Right cardiac atrium (tissue), 5 donors: ENCODE data around the gene PDLIM5. TPM values are rescaled to one million over a fixed set of nuclear protein-coding genes. Genes with fewer than 3 reads are reported as not detected.
A peak's percentile ranks its signal among the peaks of the same experiment; 100 is the strongest.
"Not testable (repeated sequence)": the region's sequence is repeated elsewhere in the genome, so short reads cannot be mapped to it uniquely, and the experiment has no call there.

Experiments used
- ATAC-seq, 2 donors: fragments of 200-7000 bp; cut with Tn5 transposase; one replicate each; pipeline versions ENCODE4 v1.8.0 to v1.9.1; 2020; ENCODE audit warnings: moderate library complexity in 2 of 2, mild to moderate bottlenecking in 1 of 2
- DNase-seq, 3 donors: peaks; one replicate each; pipeline ENCODE4 v3.0.0-alpha.2; 2020
- H3K27ac ChIP-seq: one replicate; pipeline ENCODE4 v1.5.1; 2013; ENCODE audit warnings: mild to moderate bottlenecking, low read length, control low read depth, moderate library complexity
- H3K27me3 ChIP-seq: one replicate; pipeline ENCODE4 v1.6.1; 2013; ENCODE audit not compliant: control insufficient read depth, insufficient read depth
- H3K4me1 ChIP-seq: one replicate; pipeline ENCODE4 v1.6.1; 2013; ENCODE audit warnings: low read length; ENCODE audit not compliant: control insufficient read depth, insufficient read depth
- H3K4me3 ChIP-seq: one replicate; pipeline ENCODE4 v1.5.1; 2013; ENCODE audit warnings: low read length, control low read depth
- H3K9me3 ChIP-seq: one replicate; pipeline ENCODE4 v1.6.1; 2013; ENCODE audit warnings: low read length; ENCODE audit not compliant: control insufficient read depth
- WGBS: extraction: QIAGEN DNeasy Blood & Tissue Kit; methylation state at CpG from one replicate; pipeline ENCODE4 v1.1.7; 2013; 5-methylcytosine and 5-hydroxymethylcytosine counted together
- intact Hi-C, 4 donors: fragments of 100-400 bp; cut with DNase I; formaldehyde crosslinking; loops; one replicate each; pipeline versions ENCODE4 v1.11.0 to v1.14.0; 2022 to 2023
- polyA plus RNA-seq: library from polyadenylated mRNA; stranded (reverse); fragments of 200-250 nt; gene quantifications from one replicate; pipeline ENCODE4 v1.2.3, GENCODE V29; 2013
- total RNA-seq, 4 donors: library from RNA; stranded (reverse); fragmentation: NEBNext Ultra II Directional; extraction: Animal tissue kit (Norgen Biotek cat#: 25700); gene quantifications; one replicate each; pipeline ENCODE4 v1.2.1, GENCODE V29; 2021
- donor health status: healthy with polysubstance abuse.
- donor health status: DM: no; HTN: yes; CAD: no.
- donor health status: DM: no; HTN: no; CAD: no.
- donor health status: DM: no; HTN: yes; CAD: no; lungs with severe emphysema.
- donor health status: DM: yes; HTN: yes; CAD: no.

The PDLIM5 gene
- total and polyA plus RNA-seq, 5 donors, result 407 to 778 (median 528) TPM

DNA sequence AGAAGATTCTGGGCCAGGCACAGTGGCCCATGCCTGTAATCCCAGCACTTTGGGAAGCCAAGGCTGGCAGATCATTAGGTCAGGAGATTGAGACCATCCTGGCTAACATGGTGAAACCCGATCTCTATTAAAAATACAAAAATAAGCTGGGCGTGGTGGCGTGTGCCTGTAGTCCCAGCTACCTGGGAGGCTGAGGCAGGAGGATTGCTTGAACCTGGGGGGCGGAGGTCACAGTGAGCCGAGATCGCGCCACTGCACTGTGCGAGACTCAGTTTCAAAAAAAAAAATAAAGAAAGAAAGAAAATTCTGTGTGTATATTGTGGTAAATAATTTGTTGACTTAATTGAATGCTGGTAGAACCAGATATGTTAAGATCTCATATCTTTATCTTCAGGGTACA, 177.3 kb downstream of the PDLIM5 start:
- H3K4me1 ChIP-seq, H3K27ac ChIP-seq, H3K27me3 ChIP-seq, H3K9me3 ChIP-seq, DNase-seq, H3K4me3 ChIP-seq, ATAC-seq: not testable (repeated sequence)
- 98% methylated on average over 8 of the region's 8 CpGs for WGBS
- intact Hi-C loops, result loop anchor here in 1 of 4 donors (10.0 kb wide), 1 partner anchor 486 kb away; no protein-coding TSS in a partner anchor

DNA sequence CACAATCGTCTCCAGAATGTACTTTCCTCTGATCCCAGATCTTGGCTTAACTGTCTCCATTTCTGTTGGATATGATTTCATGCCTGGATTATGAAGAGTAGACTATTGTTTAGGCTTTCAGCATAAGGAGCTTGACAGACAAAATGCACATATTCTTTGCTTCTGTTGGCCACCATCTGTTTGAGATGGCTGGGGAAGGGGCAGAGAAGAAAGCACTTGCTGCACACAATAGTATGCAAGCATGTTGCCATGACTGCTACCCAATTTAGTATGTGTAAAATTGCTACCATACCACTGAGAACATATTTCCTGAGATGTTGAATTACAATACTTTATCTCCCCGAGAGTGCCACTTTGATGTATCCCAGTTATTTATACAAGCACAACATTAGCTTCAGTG, 178.1 kb downstream of the PDLIM5 start:
- Histone ChIP-seq H3K4me1 (no peaks in the 10 kb centered on the region), H3K9me3 (no peaks in the 10 kb centered on the region), H3K27ac (no peak overlapping the region), H3K4me3 (no peak overlapping the region), H3K27me3 (no peaks in the 10 kb centered on the region)
- intact Hi-C loops, result loop anchor here in 1 of 4 donors (10.0 kb wide), 1 partner anchor 485 kb away; no protein-coding TSS in a partner anchor
- no peak for ATAC-seq
- WGBS, result 64% methylated on average over 2 of the region's 2 CpGs
- DNase-seq, result no peak

DNA sequence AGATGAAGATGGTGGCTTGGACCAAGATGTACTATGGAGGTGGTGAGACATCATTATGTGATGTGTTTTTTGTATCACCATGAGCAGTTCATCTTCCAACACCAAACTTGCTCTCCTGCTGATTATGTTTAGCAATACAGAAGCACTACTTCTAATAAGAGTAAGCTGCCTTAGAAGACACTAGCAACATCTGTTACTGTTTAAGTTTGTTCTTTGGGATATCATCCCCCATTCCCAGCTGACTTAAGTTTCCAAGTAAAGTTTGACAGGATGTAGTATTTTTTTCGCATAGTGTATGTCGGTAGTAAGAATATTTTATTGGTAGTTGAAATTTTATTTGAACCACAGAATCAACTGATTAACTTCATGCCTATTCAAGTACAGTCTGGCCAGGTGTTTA, 182.5 kb downstream of the PDLIM5 start:
- no peak for ATAC-seq
- Histone ChIP-seq H3K9me3 (no peaks in the 10 kb centered on the region), H3K27me3 (no peaks in the 10 kb centered on the region), H3K4me1 (no peaks in the 10 kb centered on the region), H3K4me3 (no peak overlapping the region), H3K27ac (no peak overlapping the region)
- DNase-seq, result no peak
- 82% methylated on average over 2 of the region's 2 CpGs for WGBS
- intact Hi-C loops, result no loop called here

DNA sequence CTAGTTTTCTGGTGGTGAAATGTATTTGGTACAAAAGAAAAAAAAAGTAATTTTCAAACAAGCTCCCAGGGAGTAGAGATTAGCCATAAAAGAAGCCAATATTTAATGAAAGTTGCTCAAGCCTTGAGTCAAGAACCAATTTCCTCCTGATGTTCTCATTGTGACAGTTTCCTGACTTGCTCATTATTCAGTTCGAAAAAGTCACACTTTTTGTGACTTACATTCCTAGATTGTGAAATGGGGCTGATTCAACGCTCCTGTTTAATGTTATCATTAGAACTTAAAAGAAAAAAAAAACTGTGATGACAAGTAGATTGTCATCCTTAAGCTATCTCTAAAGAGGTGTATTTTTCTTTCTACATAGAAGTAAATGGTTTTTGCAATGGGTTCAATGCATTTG, 183.4 kb downstream of the PDLIM5 start:
- no peak overlapping the region for H3K4me3 ChIP-seq
- WGBS, result 73% methylated on average over 2 of the region's 2 CpGs

DNA sequence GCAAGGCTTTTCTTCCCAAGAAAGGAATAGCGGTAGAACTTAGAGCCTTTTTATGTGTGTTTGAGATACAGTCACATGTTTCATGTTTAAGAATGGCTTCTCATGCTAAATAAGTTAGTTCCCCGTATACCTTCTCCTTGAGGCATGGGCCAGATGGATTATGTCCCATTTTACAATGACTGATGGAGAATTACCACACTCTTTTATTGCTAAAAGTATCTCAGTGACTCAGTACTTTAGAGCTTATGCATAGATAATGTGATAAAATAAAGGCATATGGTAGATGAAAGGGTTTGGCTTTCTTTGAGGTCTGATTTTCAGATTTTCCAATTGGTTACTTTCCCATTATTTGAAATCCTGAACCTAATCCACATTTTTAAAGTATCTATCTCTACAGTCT, 184.3 kb downstream of the PDLIM5 start:
- no peaks in the 10 kb centered on the region for H3K4me1 ChIP-seq

More for the DNA sequence above, 183.4 kb downstream of the PDLIM5 start:
- intact Hi-C loops, result no loop called here
- H3K9me3 ChIP-seq, result no peaks in the 10 kb centered on the region
- H3K27ac ChIP-seq, result no peak overlapping the region
- no peaks in the 10 kb centered on the region for H3K4me1 ChIP-seq
- DNase-seq (no peak), ATAC-seq (no peak)
- H3K27me3 ChIP-seq, result no peaks in the 10 kb centered on the region

DNA sequence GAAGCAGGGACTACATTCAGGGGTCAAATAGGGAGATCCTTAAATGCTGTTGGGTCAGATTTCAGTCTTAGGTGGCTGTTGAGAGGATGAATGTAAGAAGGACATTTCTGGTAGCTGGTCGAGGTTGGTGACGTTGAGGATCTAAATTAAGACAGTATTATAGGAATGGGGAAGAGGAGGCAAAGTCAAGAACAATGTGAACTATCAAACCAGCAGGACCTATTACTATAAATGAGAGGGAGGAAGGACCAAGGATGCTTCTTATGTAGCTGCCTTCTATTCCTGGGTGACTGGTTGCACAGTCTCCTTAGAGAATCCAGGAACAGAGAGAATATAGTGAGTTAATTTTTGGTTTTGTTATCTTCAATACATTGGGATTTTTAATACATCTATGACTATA, 187.6 kb downstream of the PDLIM5 start:
- Histone ChIP-seq H3K4me3 (no peak overlapping the region), H3K9me3 (no peaks in the 10 kb centered on the region), H3K27ac (no peak overlapping the region), H3K4me1 (no peaks in the 10 kb centered on the region), H3K27me3 (no peaks in the 10 kb centered on the region)
- DNase-seq (no peak), ATAC-seq (peak; percentile 25 to 30)
- intact Hi-C loops, result no loop called here
- 63% methylated on average over 2 of the region's 2 CpGs for WGBS

More for the DNA sequence above, 184.3 kb downstream of the PDLIM5 start:
- DNase-seq, result no peak
- H3K27ac ChIP-seq, result no peak overlapping the region
- intact Hi-C loops, result no loop called here
- H3K27me3 ChIP-seq, result no peaks in the 10 kb centered on the region
- 89% methylated on average over 2 of the region's 2 CpGs for WGBS
- no peak overlapping the region for H3K4me3 ChIP-seq
- ATAC-seq, result peak in 1 of 2 donors; percentile 6
- no peaks in the 10 kb centered on the region for H3K9me3 ChIP-seq

DNA sequence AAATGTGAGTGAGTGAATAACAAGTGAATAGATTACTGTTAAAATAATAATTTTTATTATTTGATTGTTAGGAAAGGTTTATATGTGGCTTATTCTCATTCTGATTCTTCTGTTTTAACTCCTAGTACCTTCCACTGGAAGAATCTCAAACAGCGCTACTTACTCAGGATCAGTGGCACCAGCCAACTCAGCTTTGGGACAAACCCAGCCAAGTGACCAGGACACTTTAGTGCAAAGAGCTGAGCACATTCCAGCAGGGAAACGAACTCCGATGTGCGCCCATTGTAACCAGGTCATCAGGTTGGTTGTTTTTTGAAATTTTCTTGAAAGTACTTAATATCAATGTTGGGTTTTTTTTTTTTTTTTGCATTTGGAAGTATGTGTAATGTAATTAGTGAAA, 188.4 kb downstream of the PDLIM5 start:
- intact Hi-C loops, result no loop called here
- no peak overlapping the region for H3K4me3 ChIP-seq
- no peaks in the 10 kb centered on the region for H3K4me1 ChIP-seq
- no peak overlapping the region for H3K27ac ChIP-seq
- DNase-seq, result no peak
- H3K9me3 ChIP-seq, result no peaks in the 10 kb centered on the region
- peak in 1 of 2 donors; percentile 65 for ATAC-seq
- 71% methylated on average over 4 of the region's 4 CpGs for WGBS
- H3K27me3 ChIP-seq, result no peaks in the 10 kb centered on the region

DNA sequence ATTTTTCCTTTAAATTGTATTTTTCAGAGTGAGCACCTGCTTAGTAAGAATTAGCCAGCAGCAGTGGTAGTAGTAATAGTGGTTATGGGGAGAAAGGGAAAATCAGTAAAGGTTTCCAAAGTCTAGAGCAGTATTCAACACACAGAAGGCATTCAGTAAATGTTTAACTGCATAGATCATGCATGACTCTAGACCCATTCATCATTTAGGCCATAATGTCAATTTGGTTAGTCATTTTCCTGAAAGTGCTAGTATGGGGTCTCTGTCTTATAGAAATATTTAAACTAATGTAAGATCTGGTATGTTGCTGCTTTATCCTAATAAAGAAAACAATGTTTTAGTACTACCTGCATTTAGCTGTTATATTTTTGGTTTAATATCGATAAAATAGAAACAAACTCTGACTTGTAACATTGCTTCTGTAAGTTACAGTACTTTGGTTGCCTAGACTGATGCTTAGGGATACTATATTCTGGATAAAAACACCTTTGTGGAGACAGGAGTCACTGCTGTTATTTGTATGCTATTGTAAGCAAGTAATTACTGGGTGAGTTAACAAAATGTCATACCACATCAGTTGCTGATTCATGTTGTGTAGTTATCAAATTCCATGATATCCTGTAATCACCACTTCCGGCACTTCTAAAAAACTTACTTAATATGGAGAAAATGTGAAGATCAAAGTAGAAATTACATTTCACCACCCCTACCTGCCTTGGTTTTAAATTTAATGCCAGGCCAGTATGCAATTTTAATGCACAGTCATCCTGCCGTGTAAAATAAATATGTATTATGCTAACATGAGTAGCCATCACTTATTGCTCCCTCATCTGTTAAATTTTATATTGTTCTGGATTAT, 190.2 kb downstream of the PDLIM5 start:
- Histone ChIP-seq H3K4me3 (no peak overlapping the region), H3K27ac (no peak overlapping the region), H3K4me1 (no peaks in the 10 kb centered on the region), H3K9me3 (no peaks in the 10 kb centered on the region), H3K27me3 (no peaks in the 10 kb centered on the region)
- DNase-seq (no peak), ATAC-seq (no peak)
- WGBS, result 83% methylated on average over 3 of the region's 3 CpGs
- intact Hi-C loops, result no loop called here

DNA sequence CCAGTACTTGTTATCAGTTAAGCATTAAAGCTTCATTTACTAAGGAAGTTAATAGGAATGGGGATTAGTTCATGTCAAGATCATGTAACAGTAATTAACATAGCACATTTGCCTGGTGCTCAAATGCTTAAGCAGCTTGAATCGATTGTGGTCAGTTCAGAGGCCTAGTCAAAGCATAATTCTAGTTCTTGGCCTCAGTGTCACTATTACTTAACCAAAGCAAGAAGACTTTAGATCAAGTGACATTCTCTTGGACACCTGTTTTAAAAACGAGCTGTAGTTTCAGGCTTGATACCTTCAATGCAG, 190.8 kb downstream of the PDLIM5 start:
- DNase-seq (no peak), ATAC-seq (no peak)
- Histone ChIP-seq H3K4me3 (no peak overlapping the region), H3K4me1 (no peaks in the 10 kb centered on the region), H3K27ac (no peak overlapping the region), H3K9me3 (no peaks in the 10 kb centered on the region), H3K27me3 (no peaks in the 10 kb centered on the region)
- 67% methylated on average over 2 of the region's 2 CpGs for WGBS
- intact Hi-C loops, result no loop called here

DNA sequence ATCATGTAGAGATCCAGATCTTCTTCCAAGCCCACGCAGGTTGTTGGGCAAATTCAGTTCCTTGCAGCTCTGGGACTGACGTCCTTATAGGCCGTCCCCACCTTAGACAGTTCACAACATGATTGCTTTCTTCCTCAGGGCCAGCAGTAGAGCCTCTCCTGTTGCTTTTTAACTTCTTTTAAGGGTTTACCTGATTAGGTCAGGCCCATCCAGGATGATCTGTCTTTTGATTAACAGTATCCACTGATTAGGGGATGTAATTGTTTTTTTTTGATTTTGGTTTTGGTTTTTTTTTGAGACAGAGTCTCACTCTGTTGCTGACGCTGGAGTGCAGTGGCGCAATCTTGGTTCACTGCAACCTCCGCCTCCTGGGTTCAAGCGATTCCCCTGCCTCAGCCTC, 197.0 kb downstream of the PDLIM5 start:
- H3K27me3 ChIP-seq, result no peaks in the 10 kb centered on the region
- DNase-seq (no peak), ATAC-seq (peak in 1 of 2 donors; percentile 17)
- WGBS, result 90% methylated on average over 7 of the region's 7 CpGs
- H3K4me3 ChIP-seq, result no peak overlapping the region
- intact Hi-C loops, result no loop called here
- no peaks in the 10 kb centered on the region for H3K9me3 ChIP-seq
- H3K27ac ChIP-seq, result no peak overlapping the region
- H3K4me1 ChIP-seq, result peaks cover 2% of the 10 kb centered on the region

DNA sequence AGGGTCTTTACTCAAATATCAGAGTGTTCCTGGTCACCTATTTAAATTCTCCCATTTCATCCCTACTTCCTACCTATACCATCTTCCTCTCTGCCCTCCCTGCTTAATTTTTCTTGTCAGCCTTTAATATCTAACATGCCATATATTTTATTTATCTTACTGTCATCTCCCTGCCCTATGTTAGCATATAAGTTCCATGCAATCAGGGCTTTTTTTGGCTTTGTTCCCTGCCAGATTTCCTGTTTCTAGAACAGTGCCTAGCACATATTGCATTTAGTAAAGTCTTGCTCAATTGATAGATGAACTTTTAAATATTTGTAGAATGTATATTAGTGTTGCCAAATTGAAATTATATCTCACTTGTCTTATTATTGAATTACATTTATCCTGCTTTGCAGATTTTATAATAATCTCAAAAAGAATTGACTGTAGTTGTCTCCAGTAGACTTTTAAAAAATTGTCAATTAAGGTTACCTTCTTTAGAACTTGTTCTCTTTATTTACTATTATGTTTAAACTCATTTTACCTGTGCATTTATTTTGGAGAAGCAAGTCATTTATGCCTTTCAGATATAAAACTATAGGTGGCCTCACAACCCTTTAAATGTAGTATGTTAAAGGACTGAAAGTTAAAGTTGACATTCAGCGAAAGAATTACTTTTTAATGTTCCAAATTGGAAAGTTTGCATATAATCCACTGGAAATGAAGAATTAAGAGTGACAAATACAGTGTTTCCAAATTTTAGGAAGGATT, 197.8 kb downstream of the PDLIM5 start:
- Histone ChIP-seq H3K4me3 (no peak overlapping the region), H3K9me3 (no peaks in the 10 kb centered on the region), H3K27ac (no peak overlapping the region), H3K27me3 (no peaks in the 10 kb centered on the region), H3K4me1 (peaks cover 2% of the 10 kb centered on the region)
- DNase-seq (no peak), ATAC-seq (peak in 1 of 2 donors; percentile 13)
- intact Hi-C loops, result no loop called here
- WGBS, result 91% methylated on average over 1 of the region's 1 CpG
